ENCODE data around the gene PIK3R6. TPM values are rescaled to one million over a fixed set of nuclear protein-coding genes. Genes with fewer than 3 reads are reported as not detected.
A peak's percentile ranks its signal among the peaks of the same experiment; 100 is the strongest.

PIK3R6 gene
- total RNA-seq, 1 donor from 2014 or later: not detected

DNA sequence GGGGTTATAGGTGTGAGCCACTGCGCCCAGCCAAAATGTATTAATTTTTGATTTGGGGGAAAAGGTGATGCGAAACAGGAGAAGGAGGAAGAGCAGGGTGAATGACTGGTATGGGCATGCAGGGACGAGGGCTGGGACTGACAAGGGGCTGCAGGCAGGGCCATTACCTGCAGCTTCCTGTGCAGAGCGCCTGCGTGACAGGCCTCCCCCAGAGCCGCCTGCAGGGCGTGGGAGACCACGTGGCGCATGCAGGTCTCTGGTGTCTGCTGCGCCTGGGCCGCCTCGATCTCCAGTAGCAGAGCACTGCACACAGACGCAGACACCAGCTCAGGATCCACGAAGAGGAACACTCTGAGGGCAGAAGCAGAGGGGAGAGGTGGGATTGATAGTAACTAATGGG lies 32.4 kb downstream of the PIK3R6 start:
- TF ChIP-seq, protein P1, sequence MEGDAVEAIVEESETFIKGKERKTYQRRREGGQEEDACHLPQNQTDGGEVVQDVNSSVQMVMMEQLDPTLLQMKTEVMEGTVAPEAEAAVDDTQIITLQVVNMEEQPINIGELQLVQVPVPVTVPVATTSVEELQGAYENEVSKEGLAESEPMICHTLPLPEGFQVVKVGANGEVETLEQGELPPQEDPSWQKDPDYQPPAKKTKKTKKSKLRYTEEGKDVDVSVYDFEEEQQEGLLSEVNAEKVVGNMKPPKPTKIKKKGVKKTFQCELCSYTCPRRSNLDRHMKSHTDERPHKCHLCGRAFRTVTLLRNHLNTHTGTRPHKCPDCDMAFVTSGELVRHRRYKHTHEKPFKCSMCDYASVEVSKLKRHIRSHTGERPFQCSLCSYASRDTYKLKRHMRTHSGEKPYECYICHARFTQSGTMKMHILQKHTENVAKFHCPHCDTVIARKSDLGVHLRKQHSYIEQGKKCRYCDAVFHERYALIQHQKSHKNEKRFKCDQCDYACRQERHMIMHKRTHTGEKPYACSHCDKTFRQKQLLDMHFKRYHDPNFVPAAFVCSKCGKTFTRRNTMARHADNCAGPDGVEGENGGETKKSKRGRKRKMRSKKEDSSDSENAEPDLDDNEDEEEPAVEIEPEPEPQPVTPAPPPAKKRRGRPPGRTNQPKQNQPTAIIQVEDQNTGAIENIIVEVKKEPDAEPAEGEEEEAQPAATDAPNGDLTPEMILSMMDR (IDR thresholded peaks at IDR 0.05; ENCODE audit: insufficient read depth, low read length, poor library complexity, severe bottlenecking): no peak
- no peak overlapping the region for H3K4me3 ChIP-seq (ENCODE audit: low read depth, low read length)
- H3K27me3 ChIP-seq (ENCODE audit: control insufficient read depth, insufficient read depth, low read length): peaks cover 5% of the 10 kb centered on the region
- DNase-seq (ENCODE audit: low read depth): no peak
- H3K36me3 ChIP-seq (ENCODE audit: control insufficient read depth, insufficient read depth, low read length): no peaks in the 10 kb centered on the region

DNA sequence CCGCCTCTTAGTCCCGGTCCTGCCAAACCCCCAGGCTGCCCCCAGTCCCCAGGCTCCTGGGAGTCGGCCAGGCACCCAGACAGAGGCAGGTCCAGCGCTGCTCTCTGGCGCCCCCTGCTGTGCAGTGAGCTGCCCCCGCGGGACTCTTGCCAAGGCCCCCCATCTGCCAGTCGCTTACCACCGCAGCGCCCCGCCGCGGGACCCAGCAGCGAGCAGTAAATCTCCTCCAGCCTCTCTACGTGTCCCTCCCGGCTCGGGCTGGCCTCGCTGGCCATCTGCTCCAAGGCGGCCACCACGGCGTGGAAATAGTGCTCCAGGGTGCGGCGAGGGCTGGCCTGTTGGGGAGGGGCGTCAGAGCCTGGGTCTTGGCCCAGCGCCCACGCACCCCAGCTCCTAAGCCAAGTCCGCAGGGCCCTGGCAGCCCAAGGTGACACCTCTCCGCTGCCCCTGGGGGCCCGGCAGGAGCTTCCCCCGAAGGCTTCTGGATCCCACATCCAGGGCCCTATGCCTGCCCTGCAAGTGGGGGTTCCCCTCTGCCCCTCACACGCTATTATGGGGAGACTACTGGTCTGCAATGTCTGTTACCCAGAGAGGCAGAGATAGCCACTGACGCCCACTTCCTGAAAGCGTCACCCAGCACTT lies 34.6 kb downstream of the PIK3R6 start:
- DNase-seq (ENCODE audit: low read depth): no peak
- H3K27me3 ChIP-seq (ENCODE audit: control insufficient read depth, insufficient read depth, low read length): peaks cover 7% of the 10 kb centered on the region
- H3K4me3 ChIP-seq (ENCODE audit: low read depth, low read length): no peak overlapping the region
- TF ChIP-seq, protein P1 (IDR thresholded peaks at IDR 0.05; ENCODE audit: insufficient read depth, low read length, poor library complexity, severe bottlenecking): peak; percentile 47
- no peaks in the 10 kb centered on the region for H3K36me3 ChIP-seq (ENCODE audit: control insufficient read depth, insufficient read depth, low read length)

DNA sequence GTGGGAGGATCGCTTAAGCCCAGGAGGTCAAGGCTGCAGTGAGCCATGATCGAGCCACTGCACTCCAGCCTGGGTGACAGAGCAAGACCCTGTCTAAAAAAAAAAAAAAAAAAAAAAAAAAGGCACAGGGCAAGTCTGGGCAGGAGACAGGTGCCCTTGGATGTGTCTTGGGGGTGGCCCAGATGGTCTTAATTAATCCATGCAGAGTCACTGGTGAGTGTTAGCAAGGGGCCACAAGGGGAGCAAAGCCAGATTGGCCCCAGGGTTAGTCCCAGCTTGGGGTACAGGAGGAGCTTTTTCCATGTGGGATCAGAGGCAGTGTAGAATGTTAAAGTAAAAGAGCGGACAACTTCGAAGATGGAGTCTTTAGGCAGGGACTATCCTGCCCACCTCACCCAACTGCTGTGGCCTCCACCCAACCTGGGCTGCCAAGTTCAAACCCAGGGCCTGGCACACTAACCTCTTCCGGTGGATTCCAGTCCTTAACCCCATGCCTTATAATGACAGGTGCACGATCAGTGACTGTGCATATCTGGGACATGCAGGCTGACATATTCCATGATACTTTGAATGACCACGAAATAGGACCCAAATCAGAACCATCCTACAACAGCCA lies 36.1 kb downstream of the PIK3R6 start:
- no peak overlapping the region for H3K4me3 ChIP-seq (ENCODE audit: low read depth, low read length)
- TF ChIP-seq, protein P1 (IDR thresholded peaks at IDR 0.05; ENCODE audit: insufficient read depth, low read length, poor library complexity, severe bottlenecking): no peak

DNA sequence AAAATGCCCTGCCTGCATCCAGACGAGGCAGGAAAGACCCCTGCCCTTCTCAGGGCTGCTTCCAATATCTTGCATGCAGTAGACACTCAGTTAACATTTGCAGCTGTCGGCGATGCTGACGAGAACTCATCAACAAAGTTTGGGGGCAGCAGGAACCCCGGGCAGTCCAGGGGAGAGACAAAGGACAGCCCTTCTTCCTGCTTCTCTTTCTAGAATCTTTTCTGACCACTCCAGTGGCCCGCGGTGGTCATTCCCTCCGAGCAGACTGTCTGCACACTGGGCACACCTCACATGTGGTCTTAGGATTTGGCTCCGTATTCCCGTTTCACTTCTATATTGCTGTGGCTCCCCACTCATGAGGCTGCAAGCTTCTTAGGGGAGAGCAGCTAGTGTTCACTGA lies 37.3 kb downstream of the PIK3R6 start:
- Histone ChIP-seq H3K27me3 (ENCODE audit: control insufficient read depth, insufficient read depth, low read length) (peaks cover 7% of the 10 kb centered on the region), H3K36me3 (ENCODE audit: control insufficient read depth, insufficient read depth, low read length) (no peaks in the 10 kb centered on the region), H3K4me3 (ENCODE audit: low read depth, low read length) (no peak overlapping the region)
- TF ChIP-seq, protein P1 (IDR thresholded peaks at IDR 0.05; ENCODE audit: insufficient read depth, low read length, poor library complexity, severe bottlenecking): no peak
- DNase-seq (ENCODE audit: low read depth): no peak

More for the DNA sequence above, 36.1 kb downstream of the PIK3R6 start:
- DNase-seq (ENCODE audit: low read depth): no peak
- Histone ChIP-seq H3K27me3 (ENCODE audit: control insufficient read depth, insufficient read depth, low read length) (peaks cover 7% of the 10 kb centered on the region), H3K36me3 (ENCODE audit: control insufficient read depth, insufficient read depth, low read length) (no peaks in the 10 kb centered on the region)

DNA sequence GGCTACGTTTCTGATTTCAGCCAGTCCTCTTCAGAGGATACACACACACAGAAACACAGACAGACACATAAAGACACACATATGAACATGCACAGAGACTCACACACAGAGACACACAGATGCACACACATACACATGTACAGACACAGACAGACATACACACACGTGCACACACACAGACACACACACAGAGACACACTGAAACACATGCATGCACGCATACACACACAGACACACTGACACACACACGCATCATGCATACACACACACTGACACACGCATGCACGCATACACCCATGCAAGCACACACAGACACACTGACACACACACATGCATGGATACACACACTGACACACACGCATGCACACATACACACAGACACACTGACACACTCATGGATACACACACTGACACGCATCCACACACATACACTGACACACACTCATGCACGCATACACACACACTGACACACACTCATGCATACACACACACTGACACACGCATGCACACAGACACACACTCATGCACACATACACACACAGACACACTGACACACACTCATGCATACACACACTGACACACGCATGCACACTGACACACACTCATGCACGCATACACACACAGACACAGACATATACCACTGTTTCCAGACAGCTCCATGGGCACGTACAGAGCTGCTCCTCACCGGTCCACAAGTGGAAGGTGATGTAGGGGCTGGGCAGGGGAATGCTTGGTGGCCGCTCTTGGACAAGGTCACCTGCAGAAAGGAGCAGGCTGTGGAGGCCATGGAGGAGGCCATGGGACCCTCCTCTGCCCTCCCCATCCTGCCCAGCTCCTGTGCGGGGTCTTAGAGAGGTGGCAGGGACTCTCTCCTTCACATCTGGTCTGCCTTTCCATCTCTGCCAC lies 38.2 kb downstream of the PIK3R6 start:
- peaks cover 7% of the 10 kb centered on the region for H3K27me3 ChIP-seq (ENCODE audit: control insufficient read depth, insufficient read depth, low read length)
- no peak for DNase-seq (ENCODE audit: low read depth)
- TF ChIP-seq, protein P1 (IDR thresholded peaks at IDR 0.05; ENCODE audit: insufficient read depth, low read length, poor library complexity, severe bottlenecking): no peak
- H3K36me3 ChIP-seq (ENCODE audit: control insufficient read depth, insufficient read depth, low read length): no peaks in the 10 kb centered on the region
- H3K4me3 ChIP-seq (ENCODE audit: low read depth, low read length): no peak overlapping the region
